NCI-H1436 treated with DMSO at 0.1 percent for 48 hours (cell line): Measurements from ENCODE around the gene GRIK5.

Experiments used
- DNase-seq: peaks from one replicate; lab custom pipeline; 2025; lab: John Stamatoyannopoulos, UW

The GRIK5 gene

DNA sequence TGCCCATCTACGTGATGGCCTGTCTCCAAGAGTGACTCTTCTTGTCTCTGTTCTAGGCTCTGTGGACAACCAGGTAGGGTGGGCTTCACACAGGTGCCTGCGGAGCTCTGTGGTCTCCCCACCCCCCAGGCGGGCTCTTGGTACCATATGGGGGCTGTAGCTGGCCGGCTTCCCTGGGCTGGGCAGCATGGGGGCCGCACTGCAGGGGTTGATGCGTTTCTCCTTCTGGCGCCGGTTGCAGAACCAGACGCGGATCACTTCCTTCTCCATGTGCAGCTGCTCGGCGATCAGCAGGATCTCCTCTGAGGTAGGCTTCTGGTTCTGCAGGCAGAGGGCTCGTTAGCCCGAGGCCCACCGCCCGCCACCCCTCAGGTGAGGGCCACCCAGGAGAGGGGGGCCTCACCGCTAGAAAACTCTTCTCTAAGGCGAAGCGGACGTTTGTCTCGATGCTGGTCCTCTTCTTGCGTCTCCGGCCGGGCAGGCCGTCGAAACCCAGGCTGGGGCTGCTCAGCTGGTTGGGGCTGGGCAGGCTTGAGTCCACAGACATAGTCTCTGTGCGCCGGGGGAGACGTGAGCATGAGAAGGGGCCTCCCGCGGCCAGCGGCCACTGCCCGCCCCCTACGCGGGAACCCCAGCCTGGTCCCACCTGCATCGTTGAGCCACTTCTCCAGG is 25.3 kb upstream of the GRIK5 start:
- no peak for DNase-seq

DNA sequence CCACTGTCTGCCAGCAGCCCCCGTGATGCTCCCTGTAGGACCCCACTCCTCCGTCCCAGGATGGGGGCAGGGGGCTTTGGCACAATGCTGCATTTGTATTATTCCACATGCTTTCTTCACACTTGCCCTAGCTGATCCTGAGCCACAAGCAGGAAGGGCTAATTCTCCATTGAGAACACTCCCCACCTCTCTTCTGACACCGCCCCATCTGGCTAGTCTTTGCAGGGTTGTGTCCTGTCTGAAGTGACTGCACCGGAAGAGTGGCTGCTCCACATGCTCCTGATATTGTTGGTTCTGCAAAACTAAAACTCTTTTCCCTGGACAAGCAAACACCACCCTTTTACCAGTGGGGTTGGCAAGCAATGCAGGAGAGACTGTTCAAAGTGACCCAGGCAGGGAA is 23.9 kb upstream of the GRIK5 start:
- no peak for DNase-seq

DNA sequence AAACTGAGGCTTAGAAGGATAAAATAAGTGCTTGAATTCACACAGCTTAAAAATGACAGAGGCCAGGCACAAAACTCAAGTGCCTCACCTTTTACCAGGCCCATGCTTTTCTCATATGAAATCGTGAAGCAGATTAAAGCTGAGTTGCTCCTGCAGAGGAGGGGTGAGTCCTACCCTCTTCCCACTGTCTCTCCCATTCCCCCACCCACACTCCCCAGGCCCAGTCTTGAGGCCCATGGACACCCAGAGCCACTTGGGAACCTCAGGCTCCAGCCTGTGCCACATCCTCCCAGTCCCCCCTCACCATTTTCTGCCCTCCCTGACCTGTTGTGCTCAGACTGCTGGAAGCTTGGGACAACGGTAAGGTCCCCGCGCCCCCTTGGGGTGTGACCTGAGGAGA is 23.5 kb upstream of the GRIK5 start:
- no peak for DNase-seq

DNA sequence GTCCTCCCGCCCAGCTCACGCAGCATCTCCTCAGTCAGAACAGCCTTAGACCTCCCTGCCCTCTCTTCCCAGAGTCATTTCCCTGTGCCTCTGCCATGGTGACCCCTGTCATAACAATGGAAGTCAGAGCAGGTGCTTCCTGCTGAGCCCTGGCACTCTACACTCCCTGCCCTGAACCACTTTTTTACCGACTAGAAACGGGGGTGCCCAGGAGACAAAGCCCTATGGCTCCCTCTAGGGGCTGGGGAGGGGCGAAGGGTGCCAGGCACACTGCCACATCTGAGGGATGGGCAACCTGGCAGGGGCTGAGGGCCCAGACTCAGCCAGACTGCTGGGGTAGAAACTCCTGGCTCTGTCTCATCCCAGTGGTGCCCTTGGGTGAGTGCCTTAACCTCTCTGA is 22.3 kb upstream of the GRIK5 start:
- DNase-seq: no peak

DNA sequence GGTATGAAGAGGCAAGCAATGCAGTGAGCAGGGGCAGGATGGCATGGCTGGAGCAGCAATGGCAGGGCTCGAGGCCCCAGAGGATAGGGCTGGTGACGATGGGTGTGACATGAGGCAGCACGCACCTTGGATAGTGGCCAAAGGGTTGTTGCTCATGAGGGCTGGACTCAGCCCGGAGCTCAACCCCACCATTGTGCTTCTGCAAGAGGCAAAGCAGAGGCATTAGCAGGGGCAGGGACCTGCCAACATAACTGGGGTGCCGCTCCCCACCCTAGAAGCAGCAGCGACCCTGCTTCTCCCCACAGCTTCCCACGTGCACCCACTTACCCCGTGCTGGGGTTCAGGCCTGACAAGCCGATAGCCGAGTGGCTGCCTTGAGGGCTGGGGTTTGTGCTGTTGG is 21.7 kb upstream of the GRIK5 start:
- DNase-seq: no peak

DNA sequence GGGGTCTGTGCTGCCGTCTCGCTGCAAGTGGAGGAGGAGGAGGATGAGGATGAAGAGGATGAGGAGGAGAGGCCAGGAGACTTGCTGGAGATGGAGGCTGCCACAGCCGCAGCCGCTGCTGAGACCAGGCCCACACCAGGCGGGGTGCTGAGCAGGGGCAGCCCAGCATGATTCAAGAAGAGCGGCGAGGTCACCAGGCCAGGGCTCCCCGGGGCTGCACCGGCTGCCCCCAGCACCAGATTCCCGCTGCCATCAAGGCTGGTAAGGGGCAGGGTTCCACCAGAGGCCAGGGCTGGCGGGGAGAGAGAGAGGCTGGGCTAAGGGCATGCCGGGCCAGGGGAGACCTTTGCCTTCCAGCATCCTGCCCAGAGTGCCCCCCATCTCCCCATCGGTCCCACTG is 21.3 kb upstream of the GRIK5 start:
- no peak for DNase-seq

DNA sequence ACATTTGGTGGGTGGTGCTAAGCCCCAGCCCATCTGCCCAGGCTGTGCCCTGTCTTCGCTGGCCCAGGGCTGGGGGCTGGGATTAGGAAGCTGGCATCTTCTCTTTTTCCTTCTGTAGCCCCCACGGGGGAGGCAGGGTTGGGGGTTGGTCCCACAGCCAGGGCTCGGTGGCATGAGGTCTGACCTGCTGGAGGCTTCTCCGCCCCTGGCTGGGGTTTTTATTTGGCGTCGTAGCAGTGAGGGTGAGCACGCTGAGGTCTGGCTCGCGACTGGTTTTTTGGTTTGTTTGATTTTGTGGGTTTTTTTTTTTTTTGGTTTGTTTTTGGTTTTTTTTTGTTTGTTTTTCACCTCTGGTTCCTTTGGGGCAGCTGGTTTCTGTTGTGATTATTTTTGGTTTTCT is 20.7 kb upstream of the GRIK5 start:
- no peak for DNase-seq

DNA sequence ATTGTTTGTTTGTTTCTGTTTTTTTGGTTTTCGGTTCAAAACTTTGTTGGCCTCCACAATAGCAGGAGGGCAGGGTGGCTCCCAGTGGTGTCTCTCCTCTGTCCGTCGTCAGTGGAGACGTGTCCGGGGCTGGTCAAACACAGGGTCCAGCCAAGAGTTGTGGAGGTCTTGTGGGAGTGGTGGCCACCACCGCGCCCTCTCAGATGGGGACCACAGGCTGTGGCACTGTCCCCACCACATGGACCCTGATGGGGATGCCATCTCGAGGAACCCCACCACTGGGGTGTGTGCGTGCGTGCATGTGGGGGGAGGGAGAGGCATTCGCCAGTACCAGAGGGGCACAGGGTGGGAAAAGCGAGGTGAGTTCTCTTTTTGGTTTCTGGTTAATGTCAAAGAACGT is 19.8 kb upstream of the GRIK5 start:
- DNase-seq: no peak

DNA sequence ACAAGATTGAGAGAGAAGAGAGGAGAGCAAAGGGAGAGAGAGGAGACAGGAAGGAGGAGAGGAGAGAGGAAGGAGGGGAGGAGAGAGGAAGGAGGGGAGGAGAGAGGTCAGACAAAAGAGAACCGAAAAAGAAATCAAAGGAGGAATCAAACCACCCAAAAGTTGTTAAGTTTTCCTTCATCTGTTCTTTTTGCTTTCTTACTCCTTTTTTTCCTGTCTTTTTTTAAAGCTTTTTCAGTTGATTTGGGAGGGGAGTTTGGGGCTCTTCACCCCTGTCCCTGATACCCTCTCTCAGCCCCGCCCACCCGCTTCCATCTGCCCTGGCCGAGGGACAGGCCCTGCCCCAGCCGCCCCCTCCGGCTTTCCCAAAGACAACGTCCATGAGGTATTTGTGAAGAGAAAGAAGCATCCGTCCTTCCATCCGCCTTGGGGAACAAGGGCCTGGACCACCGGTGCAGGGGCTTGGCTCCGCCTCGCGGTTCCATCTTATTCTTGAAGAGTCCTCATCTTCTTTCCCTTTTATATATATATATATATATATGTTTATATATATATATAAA is 19.3 kb upstream of the GRIK5 start:
- no peak for DNase-seq

DNA sequence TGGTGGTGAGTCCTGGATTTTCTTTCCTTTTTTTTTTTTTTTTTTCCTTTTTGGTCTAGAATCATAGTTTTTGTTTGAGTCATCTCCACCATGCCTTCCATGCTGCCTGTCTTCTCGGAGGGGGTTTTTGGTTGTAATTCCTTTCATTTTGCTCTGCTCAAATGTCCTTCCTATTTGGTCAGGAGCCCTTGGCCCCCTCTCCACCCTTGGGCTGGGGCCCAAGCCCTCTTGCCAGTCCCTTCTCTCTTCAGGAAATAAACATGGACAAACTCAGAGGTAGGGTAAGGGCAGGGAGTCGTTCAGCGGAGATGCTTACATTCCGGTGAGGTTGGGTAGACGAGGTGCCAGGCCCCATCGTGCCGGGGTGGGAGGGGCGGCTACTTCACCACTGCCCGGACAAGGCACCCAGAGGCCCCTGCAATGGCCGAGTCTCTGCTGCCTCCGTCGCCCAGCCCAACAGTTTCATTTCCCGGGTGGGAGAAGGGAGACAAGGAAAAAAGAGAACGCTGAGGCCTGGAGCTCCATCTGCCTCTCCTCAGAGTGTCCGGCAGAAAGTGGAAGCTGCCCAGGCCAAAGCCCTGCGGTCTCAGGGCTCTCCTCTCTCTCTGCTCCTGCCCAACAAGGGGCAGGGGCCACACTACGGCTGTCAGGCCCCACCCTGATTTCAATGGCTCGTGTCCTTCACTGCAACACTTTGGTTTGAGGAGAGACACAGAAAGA is 18.6 kb upstream of the GRIK5 start:
- DNase-seq: no peak

DNA sequence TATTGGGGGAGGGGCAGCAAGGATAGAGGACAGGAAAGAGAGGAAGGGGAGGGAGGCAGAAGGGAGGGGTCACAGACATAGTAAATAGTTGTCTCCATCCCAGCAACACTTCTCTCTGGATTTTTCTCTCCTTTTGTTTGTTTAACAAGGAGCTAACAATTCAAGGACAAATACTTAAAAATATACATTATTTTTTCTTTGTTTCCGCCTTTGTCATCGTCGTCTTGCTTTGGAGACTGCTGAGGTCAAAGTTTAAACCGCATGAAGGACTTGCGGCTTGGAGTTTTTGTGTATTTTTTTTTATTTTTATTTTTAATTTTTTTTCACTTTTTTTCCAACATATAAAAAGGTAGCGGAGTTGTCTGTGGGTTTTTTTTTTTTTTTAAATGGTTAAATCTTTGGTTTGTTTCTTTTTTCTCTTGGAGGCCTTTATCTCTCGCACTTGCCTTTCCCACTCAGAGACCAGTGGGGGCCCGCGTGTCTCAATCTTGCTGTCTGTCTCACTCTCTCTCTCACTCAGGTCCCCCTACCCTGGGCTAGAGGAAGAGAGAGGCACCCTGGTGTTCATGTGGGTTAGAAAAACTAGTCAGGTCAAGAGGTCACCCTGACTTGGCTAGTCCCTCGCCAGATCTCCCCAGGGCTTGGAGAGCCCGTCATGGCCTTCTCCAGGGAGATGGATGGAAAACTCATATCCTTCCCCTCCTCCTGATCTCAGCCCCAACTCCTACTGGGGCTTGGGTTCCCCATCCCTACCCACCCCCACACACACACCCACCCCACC is 17.0 kb upstream of the GRIK5 start:
- DNase-seq: no peak

DNA sequence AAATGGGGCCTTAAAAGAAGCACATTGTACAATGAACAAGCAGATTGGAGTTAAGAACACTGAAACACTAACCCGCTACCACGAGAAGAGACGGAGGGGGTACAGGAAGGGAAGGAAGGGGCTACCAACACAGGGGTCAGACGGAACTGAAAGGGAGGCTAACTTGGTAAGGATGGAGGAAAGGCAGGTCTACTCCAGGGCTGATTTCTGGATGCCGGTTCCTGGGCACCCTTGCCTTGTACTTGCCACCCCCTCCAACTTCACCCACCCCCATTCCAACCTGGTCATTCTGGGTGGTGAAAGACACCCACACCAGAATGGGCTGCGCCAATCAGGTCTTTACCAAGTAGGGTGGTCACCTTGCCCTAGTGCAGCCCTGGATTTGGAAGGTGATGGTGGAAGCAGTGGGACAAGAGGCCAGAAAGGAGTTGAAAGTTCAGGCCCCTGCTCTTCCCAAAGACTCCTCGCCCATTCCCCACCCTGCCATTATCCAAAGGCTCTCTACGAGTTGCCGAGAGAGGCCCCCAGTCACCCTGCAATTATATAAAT is 16.3 kb upstream of the GRIK5 start:
- no peak for DNase-seq

DNA sequence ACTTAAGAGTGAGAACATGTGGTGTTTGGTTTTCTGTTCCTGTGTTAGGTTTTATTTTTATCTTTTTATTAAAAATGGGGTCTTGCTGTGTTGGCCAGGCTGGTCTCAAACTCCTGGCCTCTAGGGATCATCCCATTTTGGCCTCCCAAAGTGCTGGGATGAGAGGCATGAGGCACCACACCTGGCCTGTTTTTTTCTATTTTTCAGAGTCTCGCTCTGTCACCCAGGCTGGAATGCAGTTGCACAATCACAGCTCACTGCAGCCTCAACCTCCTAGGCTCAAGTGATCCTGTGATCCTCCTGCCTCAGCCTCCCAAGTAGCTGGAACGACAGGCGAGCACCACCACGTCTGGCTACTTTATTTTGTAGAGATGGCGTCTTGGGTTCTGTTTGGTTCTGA is 13.5 kb upstream of the GRIK5 start:
- DNase-seq: no peak

DNA sequence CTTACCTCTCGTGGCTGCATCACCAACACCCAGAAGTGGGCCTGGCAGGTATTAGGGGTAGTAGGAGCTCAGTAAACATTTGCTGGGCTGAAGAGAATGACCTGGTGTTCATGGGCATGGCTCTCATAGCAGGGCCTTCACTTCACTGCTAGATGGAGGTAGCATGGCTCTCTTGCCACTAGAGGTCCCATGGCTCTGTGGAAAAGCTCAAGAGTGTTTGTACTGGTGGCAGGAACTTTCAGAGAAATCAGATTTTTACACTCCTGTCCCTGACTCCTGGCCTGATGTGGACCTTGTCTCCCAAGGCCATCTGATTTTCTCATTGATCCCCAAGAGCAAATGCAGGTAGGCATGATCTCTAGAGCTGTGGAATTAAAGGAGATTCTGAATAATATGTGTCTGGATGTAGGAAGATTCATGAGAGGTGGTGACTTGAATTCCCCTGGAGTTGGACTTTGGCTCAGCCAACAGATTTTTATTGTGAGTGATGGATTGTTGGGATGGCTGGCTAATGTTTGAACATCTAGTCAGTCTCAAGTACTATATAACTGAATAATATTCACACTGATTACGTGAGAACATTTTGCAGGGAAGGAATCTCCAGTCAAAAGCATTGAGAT is 11.7 kb upstream of the GRIK5 start:
- DNase-seq: no peak

DNA sequence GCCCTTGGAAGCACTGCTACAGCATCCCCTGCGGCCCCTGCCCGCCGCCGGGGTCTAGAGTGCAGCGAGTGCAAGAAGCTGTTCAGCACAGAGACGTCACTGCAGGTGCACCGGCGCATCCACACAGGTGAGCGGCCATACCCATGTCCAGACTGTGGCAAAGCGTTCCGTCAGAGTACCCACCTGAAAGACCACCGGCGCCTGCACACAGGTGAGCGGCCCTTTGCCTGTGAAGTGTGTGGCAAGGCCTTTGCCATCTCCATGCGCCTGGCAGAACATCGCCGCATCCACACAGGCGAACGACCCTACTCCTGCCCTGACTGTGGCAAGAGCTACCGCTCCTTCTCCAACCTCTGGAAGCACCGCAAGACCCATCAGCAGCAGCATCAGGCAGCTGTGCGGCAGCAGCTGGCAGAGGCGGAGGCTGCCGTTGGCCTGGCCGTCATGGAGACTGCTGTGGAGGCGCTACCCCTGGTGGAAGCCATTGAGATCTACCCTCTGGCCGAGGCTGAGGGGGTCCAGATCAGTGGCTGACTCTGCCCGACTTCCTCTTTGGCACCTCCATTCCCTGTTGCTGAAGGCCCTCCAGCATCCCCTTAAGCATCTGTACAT is 10.9 kb upstream of the GRIK5 start:
- DNase-seq: no peak

DNA sequence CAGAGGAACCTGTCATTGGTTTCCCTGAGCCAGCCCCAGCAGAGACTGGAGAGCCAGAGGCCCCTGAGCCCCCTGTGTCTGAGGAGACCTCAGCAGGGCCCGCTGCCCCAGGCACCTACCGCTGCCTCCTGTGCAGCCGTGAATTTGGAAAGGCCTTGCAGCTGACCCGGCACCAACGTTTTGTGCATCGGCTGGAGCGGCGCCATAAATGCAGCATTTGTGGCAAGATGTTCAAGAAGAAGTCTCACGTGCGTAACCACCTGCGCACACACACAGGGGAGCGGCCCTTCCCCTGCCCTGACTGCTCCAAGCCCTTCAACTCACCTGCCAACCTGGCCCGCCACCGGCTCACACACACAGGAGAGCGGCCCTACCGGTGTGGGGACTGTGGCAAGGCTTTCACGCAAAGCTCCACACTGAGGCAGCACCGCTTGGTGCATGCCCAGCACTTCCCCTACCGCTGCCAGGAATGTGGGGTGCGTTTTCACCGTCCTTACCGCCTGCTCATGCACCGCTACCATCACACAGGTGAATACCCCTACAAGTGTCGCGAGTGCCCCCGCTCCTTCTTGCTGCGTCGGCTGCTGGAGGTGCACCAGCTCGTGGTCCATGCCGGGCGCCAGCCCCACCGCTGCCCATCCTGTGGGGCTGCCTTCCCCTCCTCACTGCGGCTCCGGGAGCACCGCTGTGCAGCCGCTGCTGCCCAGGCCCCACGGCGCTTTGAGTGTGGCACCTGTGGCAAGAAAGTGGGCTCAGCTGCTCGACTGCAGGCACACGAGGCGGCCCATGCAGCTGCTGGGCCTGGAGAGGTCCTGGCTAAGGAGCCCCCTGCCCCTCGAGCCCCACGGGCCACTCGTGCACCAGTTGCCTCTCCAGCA is 10.1 kb upstream of the GRIK5 start:
- no peak for DNase-seq

DNA sequence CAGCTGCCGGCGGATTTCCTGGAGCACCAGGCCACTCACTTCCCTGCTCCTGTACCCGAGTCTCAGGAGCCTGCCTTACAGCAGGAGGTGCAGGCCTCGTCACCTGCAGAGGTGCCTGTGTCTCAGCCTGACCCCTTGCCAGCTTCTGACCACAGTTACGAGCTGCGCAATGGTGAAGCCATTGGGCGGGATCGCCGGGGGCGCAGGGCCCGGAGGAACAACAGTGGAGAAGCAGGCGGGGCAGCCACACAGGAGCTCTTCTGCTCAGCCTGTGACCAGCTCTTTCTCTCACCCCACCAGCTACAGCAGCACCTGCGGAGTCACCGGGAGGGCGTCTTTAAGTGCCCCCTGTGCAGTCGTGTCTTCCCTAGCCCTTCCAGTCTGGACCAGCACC is 9.3 kb upstream of the GRIK5 start:
- DNase-seq: no peak

DNA sequence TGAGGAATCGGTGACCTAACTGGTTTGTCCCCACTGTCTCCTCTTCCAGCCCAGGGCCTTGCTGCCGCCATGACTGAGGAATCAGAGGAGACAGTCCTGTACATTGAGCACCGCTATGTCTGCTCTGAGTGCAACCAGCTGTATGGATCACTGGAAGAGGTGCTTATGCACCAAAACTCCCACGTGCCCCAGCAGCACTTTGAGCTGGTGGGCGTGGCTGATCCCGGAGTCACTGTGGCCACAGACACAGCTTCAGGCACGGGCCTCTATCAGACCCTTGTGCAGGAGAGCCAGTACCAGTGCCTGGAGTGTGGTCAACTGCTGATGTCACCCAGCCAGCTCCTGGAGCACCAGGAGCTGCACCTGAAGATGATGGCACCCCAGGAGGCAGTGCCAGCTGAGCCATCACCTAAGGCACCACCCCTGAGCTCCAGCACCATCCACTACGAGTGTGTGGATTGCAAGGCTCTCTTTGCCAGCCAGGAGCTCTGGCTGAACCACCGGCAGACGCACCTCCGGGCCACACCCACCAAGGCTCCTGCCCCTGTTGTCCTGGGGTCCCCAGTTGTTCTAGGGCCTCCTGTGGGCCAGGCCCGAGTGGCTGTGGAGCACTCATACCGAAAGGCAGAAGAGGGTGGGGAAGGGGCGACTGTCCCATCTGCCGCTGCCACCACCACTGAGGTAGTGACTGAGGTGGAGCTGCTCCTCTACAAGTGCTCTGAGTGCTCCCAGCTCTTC is 8.7 kb upstream of the GRIK5 start:
- no peak for DNase-seq

DNA sequence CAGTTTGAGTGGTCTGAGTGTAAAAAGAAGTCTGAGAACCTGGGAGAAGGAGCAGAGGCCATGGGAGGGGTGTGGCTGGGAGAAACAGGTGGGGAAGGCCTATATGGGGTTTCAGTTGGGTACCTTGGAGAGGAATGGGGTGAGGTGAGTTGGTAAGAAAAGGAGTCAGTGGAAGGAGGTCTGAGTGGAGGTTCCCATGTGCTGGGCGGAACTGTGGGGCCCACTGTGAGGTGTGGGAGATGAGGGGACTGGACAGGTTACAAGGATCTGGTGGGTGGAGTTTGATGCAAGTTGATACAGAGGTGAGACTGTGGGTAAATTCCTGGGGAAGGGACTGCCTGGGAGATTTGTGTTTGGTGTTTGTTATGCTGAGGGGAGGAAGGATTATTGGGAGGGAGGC is 8.1 kb upstream of the GRIK5 start:
- no peak for DNase-seq

DNA sequence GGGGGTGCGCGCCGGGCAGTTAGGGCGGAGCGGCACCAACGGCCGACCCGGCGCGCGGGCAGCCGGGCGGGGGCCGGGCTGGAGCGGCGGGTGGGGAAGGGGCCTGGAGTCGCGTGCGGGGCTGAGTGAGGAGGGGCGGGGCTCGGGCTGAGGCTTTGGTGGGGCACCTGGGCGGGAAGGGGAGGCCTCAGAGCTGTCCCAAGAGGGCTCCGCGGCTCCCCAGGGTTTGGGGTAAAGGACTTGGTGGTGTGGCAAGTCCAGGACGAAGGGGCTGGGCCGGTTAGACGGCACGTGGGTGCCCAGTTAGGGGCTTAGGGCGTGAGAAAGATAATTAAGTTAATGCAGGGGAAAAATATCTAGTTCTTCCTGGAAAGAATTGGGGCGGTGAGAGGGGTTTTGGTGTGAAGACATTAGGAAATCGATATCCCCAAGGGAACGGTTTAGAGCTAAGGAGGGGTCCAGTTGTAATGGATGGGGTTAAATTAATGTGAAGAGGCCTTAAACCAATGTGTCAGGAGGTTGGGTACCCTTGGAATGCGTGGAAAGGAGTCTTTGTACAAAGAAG is 6.5 kb upstream of the GRIK5 start:
- DNase-seq: no peak
